K562 (cell line): ENCODE measurements around the gene ABCC12. TPM values are rescaled to one million over a fixed set of nuclear protein-coding genes. Genes with fewer than 3 reads are reported as not detected.

Experiments
- ATAC-seq: fragments of 200-7000 bp; cut with Tn5 transposase; 3 replicates; pipeline ENCODE4 v1.9.1; 2020; ENCODE audit warnings: moderate library complexity
- BruUV-seq: library from RNA; stranded (reverse); fragments of 400-500 nt; replicated peaks from 2 replicates; lab custom pipeline; 2021; lab: Mats Ljungman, UMichigan
- CTCF ChIA-PET: fragments of 300-600 bp; formaldehyde crosslinking; extraction: SDS; loops from one replicate; lab custom pipeline; 2021; ENCODE audit warnings: low intra/inter-chr PET ratio; lab: Yijun Ruan, JAX
- POLR2A ChIA-PET: fragments of 300-600, 350-650 bp; sonication (Branson Sonifier 250); formaldehyde crosslinking; extraction: SDS; loops from one replicate; lab custom pipeline; 2021; ENCODE audit warnings: antibody characterized with exemption, inconsistent platforms; lab: Yijun Ruan, JAX
- DNase-seq, 4 experiments: peaks; one replicate each; pipeline versions ENCODE4 v3.0.0 to v3.0.0-alpha.2; 2011 to 2018; ENCODE audit warnings: low spot score in 3 of 4, mixed read lengths in 3 of 4; ENCODE audit errors: extremely low read depth in 1 of 4
- FAIRE-seq: peaks from 2 replicates; lab custom pipeline; 2011; peaks lifted over from hg19 to GRCh38; lab: Jason Lieb, UNC
- H2AFZ ChIP-seq: 2 replicates; pipeline ENCODE4 v1.6.0; 2011; ENCODE audit warnings: low read depth, low read length, control low read depth, inconsistent platforms
- H3K27ac ChIP-seq: fragments of 200-600 bp; 3 replicates; pipeline ENCODE4 v1.8.0; 2011; ENCODE audit warnings: low read depth, mild to moderate bottlenecking, control low read depth, inconsistent platforms, low read length, moderate library complexity, mixed read lengths; ENCODE audit errors: extremely low read depth
- H3K27me3 ChIP-seq, 2 experiments: fragments of 300-600 bp in 1 of 2; 2 replicates in 1 of 2; 3 replicates in 1 of 2; pipeline versions ENCODE4 v1.6.0 to v1.8.0; 2011; ENCODE audit warnings: inconsistent platforms in 2 of 2, low read length in 2 of 2, mild to moderate bottlenecking in 1 of 2, mixed read lengths in 1 of 2, moderate library complexity in 1 of 2; ENCODE audit not compliant: control insufficient read depth in 2 of 2, insufficient read depth in 2 of 2
- H3K36me3 ChIP-seq: fragments of 300-600 bp; 3 replicates; pipeline ENCODE4 v1.8.0; 2011; ENCODE audit warnings: mild to moderate bottlenecking, low read length, inconsistent platforms; ENCODE audit not compliant: control insufficient read depth, insufficient read depth
- H3K4me1 ChIP-seq, 2 experiments: fragments of 200-600 bp in 1 of 2; replicated peaks in 1 of 2; 2 replicates in 1 of 2; 3 replicates in 1 of 2; pipeline versions ENCODE4 v1.5.1 to v1.8.0; 2011; ENCODE audit warnings: inconsistent platforms in 2 of 2, low read length in 2 of 2, mild to moderate bottlenecking in 1 of 2, mixed read lengths in 1 of 2, moderate library complexity in 1 of 2; ENCODE audit not compliant: control insufficient read depth in 2 of 2, insufficient read depth in 2 of 2
- H3K4me2 ChIP-seq: 2 replicates; pipeline ENCODE4 v1.6.1; 2011; ENCODE audit warnings: low read length, control low read depth, inconsistent platforms, mixed read lengths; ENCODE audit not compliant: insufficient read depth
- H3K4me3 ChIP-seq: fragments of 200-600 bp; sonication (generic), shearing (Covaris generic); 2 replicates; pipeline ENCODE4 v1.5.1; 2016; ENCODE audit warnings: control low read depth, inconsistent platforms
- H3K79me2 ChIP-seq: fragments of 200-600 bp; 3 replicates; pipeline ENCODE4 v1.8.0; 2011; ENCODE audit warnings: low read length, inconsistent platforms; ENCODE audit not compliant: control insufficient read depth, insufficient read depth
- H3K9ac ChIP-seq, 2 experiments: 2 replicates each; pipeline versions ENCODE4 v1.6.0 to v1.6.1; 2011; ENCODE audit warnings: low read depth in 2 of 2, low read length in 2 of 2, control low read depth in 1 of 2, inconsistent platforms in 1 of 2, mild to moderate bottlenecking in 1 of 2, mixed read lengths in 1 of 2; ENCODE audit not compliant: insufficient read depth in 1 of 2
- H3K9me1 ChIP-seq: one replicate; pipeline ENCODE4 v1.6.0; 2011; ENCODE audit warnings: inconsistent platforms, mild to moderate bottlenecking, low read length, moderate library complexity; ENCODE audit not compliant: control insufficient read depth, insufficient read depth
- H3K9me3 ChIP-seq: replicated peaks from 2 replicates; pipeline ENCODE4 v1.5.1; 2011; ENCODE audit warnings: low read depth, low read length, inconsistent platforms; ENCODE audit not compliant: control insufficient read depth, insufficient read depth
- H4K20me1 ChIP-seq: replicated peaks from 2 replicates; pipeline ENCODE4 v1.6.1; 2011; ENCODE audit warnings: low read length, inconsistent platforms, mixed read lengths; ENCODE audit not compliant: control insufficient read depth, insufficient read depth
- CREB5 ChIP-seq: fragments of 250-450 bp; sonication (Bioruptor Pico); IDR thresholded peaks from 2 replicates; pipeline ENCODE4 v1.5.0; 2020; ENCODE audit warnings: mild to moderate bottlenecking
- ESRRA ChIP-seq: fragments of 450-650 bp; IDR thresholded peaks from 2 replicates; pipeline ENCODE4 v1.6.1; 2014; ENCODE audit warnings: low read depth, mild to moderate bottlenecking, moderate library complexity, borderline replicate concordance
- ETS2 ChIP-seq: IDR thresholded peaks from 2 replicates; pipeline ENCODE4 v1.6.1; 2016; ENCODE audit warnings: borderline replicate concordance, missing genetic modification characterization, mild to moderate bottlenecking, moderate library complexity, missing compliant biosample characterization; ENCODE audit not compliant: poor library complexity, severe bottlenecking
- HCFC1 ChIP-seq: IDR thresholded peaks from 2 replicates; pipeline ENCODE4 v1.6.1; 2012; ENCODE audit warnings: low read depth, low read length, improper control_type of control experiment
- HNRNPH1 ChIP-seq: fragments of 200-400 bp; formaldehyde crosslinking; optimal IDR thresholded peaks from 2 replicates; pipeline ENCODE3; 2017; ENCODE audit warnings: low read depth, mild to moderate bottlenecking, low read length, moderate library complexity
- KLF6 ChIP-seq: fragments of 250-450 bp; sonication (Bioruptor Pico); IDR thresholded peaks from 2 replicates; pipeline ENCODE4 v1.4.0; 2020; ENCODE audit warnings: mild to moderate bottlenecking, moderate library complexity, borderline replicate concordance
- NONO ChIP-seq, 2 experiments: fragments of 200-400 bp in 1 of 2; fragments of 450-650 bp in 1 of 2; formaldehyde crosslinking in 1 of 2; IDR thresholded peaks; 2 replicates each; pipeline ENCODE4 v1.6.1; 2017; ENCODE audit warnings: low read depth in 2 of 2, mild to moderate bottlenecking in 2 of 2, moderate library complexity in 2 of 2, low read length in 1 of 2
- POLR2B ChIP-seq: fragments of 450-650 bp; IDR thresholded peaks from 2 replicates; pipeline ENCODE4 v1.6.1; 2018; ENCODE audit warnings: low read depth; ENCODE audit not compliant: partially characterized antibody
- POLR2G ChIP-seq: fragments of 200-400 bp; formaldehyde crosslinking; IDR thresholded peaks from 2 replicates; pipeline ENCODE4 v1.6.1; 2017; ENCODE audit warnings: low read depth, mild to moderate bottlenecking, antibody characterized with exemption, low read length, moderate library complexity
- SMAD4 ChIP-seq: fragments of 250-450 bp; sonication (Bioruptor Pico); conservative IDR thresholded peaks from 2 replicates; pipeline ENCODE4 v1.8.0; 2021; ENCODE audit warnings: inconsistent platforms, mild to moderate bottlenecking, moderate library complexity
- TEAD4 ChIP-seq, 2 experiments: sonication (generic) in 1 of 2; formaldehyde crosslinking in 1 of 2; IDR thresholded peaks; 2 replicates each; pipeline versions ENCODE4 v1.6.1 to v1.8.0; 2012 to 2022; ENCODE audit warnings: borderline replicate concordance in 1 of 2, inconsistent platforms in 1 of 2, low read length in 1 of 2, mild to moderate bottlenecking in 1 of 2, missing genetic modification reagents in 1 of 2
- ZNF143 ChIP-seq: sonication (generic); formaldehyde crosslinking; IDR thresholded peaks from 2 replicates; pipeline ENCODE4 v1.9.0; 2022; ENCODE audit warnings: mild to moderate bottlenecking, missing genetic modification reagents
- ZNF707 ChIP-seq: fragments of 250-450 bp; sonication (Bioruptor Pico); conservative IDR thresholded peaks from 2 replicates; pipeline ENCODE4 v1.8.0; 2022; ENCODE audit warnings: inconsistent platforms, mild to moderate bottlenecking, moderate library complexity
- WGBS: fragments of 100-300 bp; shearing (Covaris generic); methylation state at CpG from one replicate; pipeline ENCODE4 v1.1.6; 2016; ENCODE audit warnings: low coverage, mixed read lengths; ENCODE audit not compliant: insufficient coverage; ENCODE audit errors: missing lambda C conversion rate; 5-methylcytosine and 5-hydroxymethylcytosine counted together
- in situ Hi-C: fragments of 300-500 bp; cut with MboI; formaldehyde crosslinking; loops from 4 replicates; pipeline ENCODE4 v1.15.0; 2018; ENCODE audit warnings: inconsistent platforms, mixed read lengths
- intact Hi-C: fragments of 100-400 bp; cut with micrococcal nuclease; formaldehyde crosslinking; loops from 2 replicates; pipeline ENCODE4 v1.14.2; 2022
- polyA plus RNA-seq, 8 experiments: library from polyadenylated mRNA; depleted of rRNA in 4 of 8; stranded (reverse) in 5 of 8; unstranded in 3 of 8; fragments of >200 nt; fragmentation: Nextera tagmentation in 2 of 8; fragmentation: Illumina TruSeq in 1 of 8; extraction: Ambion mirVana in 2 of 8; extraction: Trizol in 1 of 8; gene quantifications; 2 replicates each; pipeline versions ENCODE4 v1.2.1 to v1.2.3, GENCODE V29; 2011 to 2014; ENCODE audit warnings: inconsistent platforms in 1 of 8, missing spikeins in 1 of 8
- total RNA-seq, 7 experiments: library from RNA; depleted of rRNA in 6 of 7; stranded (reverse); fragments of >200 nt in 6 of 7; fragmentation: Illumina TruSeq in 2 of 7; extraction: Trizol in 2 of 7; gene quantifications; 2 replicates each; pipeline versions ENCODE4 v1.2.1 to v1.2.3, GENCODE V29; 2011 to 2021; ENCODE audit warnings: low replicate concordance in 1 of 7
- TF ChIP-seq, protein P1 (sequence below): conservative IDR thresholded peaks from 2 replicates; pipeline ENCODE4 v1.6.1; 2011; ENCODE audit warnings: low read depth, mild to moderate bottlenecking, low read length; ENCODE audit not compliant: control insufficient read depth
- TF ChIP-seq, protein P2 (sequence below), 2 experiments: fragments of 250-450 bp in 1 of 2; fragments of 450-650 bp in 1 of 2; sonication (Bioruptor Pico) in 1 of 2; IDR thresholded peaks; 2 replicates each; pipeline versions ENCODE4 v1.6.1 to v1.8.0; 2016 to 2021; ENCODE audit warnings: mild to moderate bottlenecking in 2 of 2, moderate library complexity in 2 of 2, missing compliant biosample characterization in 1 of 2, missing genetic modification characterization in 1 of 2
- TF ChIP-seq, protein P3 (sequence below): sonication (generic); formaldehyde crosslinking; IDR thresholded peaks from 2 replicates; pipeline ENCODE4 v1.5.0; 2020; ENCODE audit warnings: missing genetic modification reagents

ABCC12 gene
- total and polyA plus RNA-seq, 9 of the 15 experiments (the other 6 are each of a cell fraction or from before 2014, with no cell fraction given), result not detected

DNA sequence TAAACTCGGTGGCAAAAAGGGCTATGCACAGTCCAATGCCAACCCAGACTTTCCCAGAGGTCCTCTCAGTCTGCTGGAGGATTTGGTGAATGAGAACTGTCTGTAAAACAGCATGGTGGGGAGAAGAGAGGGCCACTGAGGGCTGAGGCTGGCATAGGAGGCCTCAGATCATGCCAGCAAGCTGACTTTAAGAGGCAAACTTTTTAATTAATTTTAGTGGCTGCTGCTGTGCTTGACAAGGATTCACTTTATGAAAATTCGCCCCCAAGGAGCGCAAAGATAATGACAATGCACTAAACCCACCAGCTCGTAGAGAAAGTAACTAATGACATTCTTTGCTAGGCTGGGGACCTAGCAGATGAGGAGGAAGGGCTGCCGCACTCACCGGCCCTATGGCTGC, 15.0 kb downstream of the ABCC12 start (continued):
- no peak for TF ChIP-seq CREB5 (CRISPR knock-in tag)

DNA sequence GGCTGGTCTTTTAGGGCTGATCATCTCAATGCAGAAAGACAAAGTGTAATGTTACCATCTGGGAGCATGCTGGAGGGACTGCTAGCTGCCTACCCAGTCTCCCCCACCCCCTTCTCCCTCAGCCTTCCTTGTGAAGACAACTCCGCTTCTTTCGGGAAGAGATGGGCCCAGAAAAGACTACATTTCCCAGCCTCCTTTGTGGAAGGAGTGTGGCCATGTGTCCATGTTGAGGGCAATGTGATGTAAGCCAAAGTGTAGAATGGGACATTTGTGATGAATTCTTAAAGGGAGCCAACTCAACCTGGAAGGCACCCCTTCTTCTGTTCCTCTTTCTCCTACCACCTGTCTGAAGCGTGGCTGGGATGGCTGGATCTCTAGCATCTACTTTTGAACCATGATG, 16.3 kb downstream of the ABCC12 start:
- Histone ChIP-seq H3K9me3 (no peaks in the 10 kb centered on the region), H3K79me2 (no peaks in the 10 kb centered on the region), H3K9ac (no peak overlapping the region), H4K20me1 (no peaks in the 10 kb centered on the region), H3K27me3 (peaks cover 0 to 36% of the 10 kb centered on the region in 2 experiments; a peak in 3 of 5 replicates), H2AFZ (no peak overlapping the region), H3K27ac (no peak overlapping the region), H3K4me1 (no peaks in the 10 kb centered on the region), H3K36me3 (no peaks in the 10 kb centered on the region), H3K4me2 (no peak overlapping the region), H3K9me1 (no peaks in the 10 kb centered on the region), H3K4me3 (no peak overlapping the region)
- FAIRE-seq (no peak), DNase-seq (no peak), ATAC-seq (no peak)
- WGBS, result 0% methylated on average over 3 of the region's 3 CpGs
- CTCF ChIA-PET, result no interaction called here
- POLR2A ChIA-PET, result no interaction called here
- no TSS peak for BruUV-seq
- in situ Hi-C loops (no loop called here), intact Hi-C loops (no loop called here)
- TF ChIP-seq ETS2 (tag), result no peak
- no peak for TF ChIP-seq POLR2B
- peak; percentile 55 for TF ChIP-seq HCFC1
- TF ChIP-seq, protein P1, sequence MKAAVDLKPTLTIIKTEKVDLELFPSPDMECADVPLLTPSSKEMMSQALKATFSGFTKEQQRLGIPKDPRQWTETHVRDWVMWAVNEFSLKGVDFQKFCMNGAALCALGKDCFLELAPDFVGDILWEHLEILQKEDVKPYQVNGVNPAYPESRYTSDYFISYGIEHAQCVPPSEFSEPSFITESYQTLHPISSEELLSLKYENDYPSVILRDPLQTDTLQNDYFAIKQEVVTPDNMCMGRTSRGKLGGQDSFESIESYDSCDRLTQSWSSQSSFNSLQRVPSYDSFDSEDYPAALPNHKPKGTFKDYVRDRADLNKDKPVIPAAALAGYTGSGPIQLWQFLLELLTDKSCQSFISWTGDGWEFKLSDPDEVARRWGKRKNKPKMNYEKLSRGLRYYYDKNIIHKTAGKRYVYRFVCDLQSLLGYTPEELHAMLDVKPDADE, result no peak
- no peak for TF ChIP-seq HNRNPH1
- no peak for TF ChIP-seq NONO (IDR thresholded peaks at IDR 0.05; ENCODE audit: low read depth in 2 of 2, low read length in 1 of 2)
- TF ChIP-seq TEAD4 (IDR thresholded peaks at IDR 0.05; ENCODE audit: low read length), result no peak
- no peak for TF ChIP-seq TEAD4 (CRISPR knock-in tag; IDR thresholded peaks at IDR 0.05; ENCODE audit: borderline replicate concordance)
- TF ChIP-seq, protein P2, sequence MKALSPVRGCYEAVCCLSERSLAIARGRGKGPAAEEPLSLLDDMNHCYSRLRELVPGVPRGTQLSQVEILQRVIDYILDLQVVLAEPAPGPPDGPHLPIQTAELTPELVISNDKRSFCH (CRISPR knock-in tag; IDR thresholded peaks at IDR 0.05), result no peak
- TF ChIP-seq, protein P2 (tag; IDR thresholded peaks at IDR 0.05), result no peak
- no peak for TF ChIP-seq ESRRA
- TF ChIP-seq, protein P3, sequence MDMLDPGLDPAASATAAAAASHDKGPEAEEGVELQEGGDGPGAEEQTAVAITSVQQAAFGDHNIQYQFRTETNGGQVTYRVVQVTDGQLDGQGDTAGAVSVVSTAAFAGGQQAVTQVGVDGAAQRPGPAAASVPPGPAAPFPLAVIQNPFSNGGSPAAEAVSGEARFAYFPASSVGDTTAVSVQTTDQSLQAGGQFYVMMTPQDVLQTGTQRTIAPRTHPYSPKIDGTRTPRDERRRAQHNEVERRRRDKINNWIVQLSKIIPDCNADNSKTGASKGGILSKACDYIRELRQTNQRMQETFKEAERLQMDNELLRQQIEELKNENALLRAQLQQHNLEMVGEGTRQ (CRISPR knock-in tag), result peak; percentile 47
- TF ChIP-seq POLR2G, result no peak
- no peak for TF ChIP-seq KLF6 (CRISPR knock-in tag)
- TF ChIP-seq ZNF707 (CRISPR knock-in tag), result no peak
- TF ChIP-seq SMAD4, result no peak
- peak; percentile 35; the same call in 1 of the 2 replicates for TF ChIP-seq ZNF143 (CRISPR knock-in tag)
